GM12878 (cell line): ENCODE measurements around the gene PAX2. TPM values are rescaled to one million over a fixed set of nuclear protein-coding genes. Genes with fewer than 3 reads are reported as not detected.

ENCODE experiments used
- ATAC-seq: fragments of 200-7000 bp; cut with Tn5 transposase; 3 replicates; pipeline ENCODE4 v1.9.1; 2020; ENCODE audit warnings: mild to moderate bottlenecking, moderate library complexity
- BruUV-seq: library from RNA; stranded (reverse); fragments of 400-500 nt; replicated peaks from 2 replicates; lab custom pipeline; 2021; lab: Mats Ljungman, UMichigan
- CTCF ChIA-PET: fragments of 300-600 bp; sonication (Branson Sonifier 250); formaldehyde crosslinking; extraction: SDS; loops from one replicate; lab custom pipeline; 2021; ENCODE audit warnings: inconsistent platforms; lab: Yijun Ruan, JAX
- POLR2A ChIA-PET: fragments of 350-600 bp; formaldehyde crosslinking; extraction: SDS; loops from one replicate; lab custom pipeline; 2021; ENCODE audit warnings: inconsistent platforms; lab: Charles Lee
- RAD21 ChIA-PET: fragments of 300-600 bp; sonication (Branson Sonifier 250); formaldehyde crosslinking; loops from one replicate; lab custom pipeline; 2023; ENCODE audit warnings: antibody characterized with exemption; ENCODE audit not compliant: unreplicated experiment; lab: Charles Lee
- SMC1A ChIA-PET: fragments of 300-600 bp; sonication (Branson Sonifier 250); formaldehyde crosslinking; loops from one replicate; lab custom pipeline; 2023; ENCODE audit not compliant: unreplicated experiment, uncharacterized antibody; lab: Charles Lee
- DNase-seq: peaks from one replicate; pipeline ENCODE4 v3.0.0-alpha.2; 2011; ENCODE audit warnings: low read depth, low spot score
- FAIRE-seq: peaks from 3 replicates; lab custom pipeline; 2011; peaks lifted over from hg19 to GRCh38; lab: Jason Lieb, UNC
- H2AFZ ChIP-seq: 2 replicates; pipeline ENCODE4 v1.6.0; 2011; ENCODE audit warnings: low read depth, low read length, control low read depth; ENCODE audit not compliant: control insufficient read depth
- H3K27ac ChIP-seq: 2 replicates; pipeline ENCODE4 v1.5.1; 2011; ENCODE audit warnings: control low read depth; ENCODE audit not compliant: control insufficient read depth, insufficient read depth
- H3K27me3 ChIP-seq, 2 experiments: replicated peaks in 1 of 2; 2 replicates each; pipeline versions ENCODE4 v1.6.0 to v1.6.1; 2011; ENCODE audit warnings: low read length in 1 of 2; ENCODE audit not compliant: control insufficient read depth in 2 of 2, insufficient read depth in 2 of 2
- H3K36me3 ChIP-seq, 2 experiments: 2 replicates each; pipeline ENCODE4 v1.5.1; 2011; ENCODE audit warnings: low read length in 1 of 2; ENCODE audit not compliant: control insufficient read depth in 2 of 2, insufficient read depth in 2 of 2
- H3K4me1 ChIP-seq: 2 replicates; pipeline ENCODE4 v1.6.1; 2011; ENCODE audit warnings: mild to moderate bottlenecking, low read length, moderate library complexity, mixed read lengths; ENCODE audit not compliant: control insufficient read depth, insufficient read depth
- H3K4me2 ChIP-seq: 2 replicates; pipeline ENCODE4 v1.6.0; 2011; ENCODE audit warnings: control low read depth; ENCODE audit not compliant: control insufficient read depth, insufficient read depth
- H3K4me3 ChIP-seq: fragments of 200-600 bp; sonication (generic); 2 replicates; pipeline ENCODE4 v1.5.1; 2016
- H3K79me2 ChIP-seq: 2 replicates; pipeline ENCODE4 v1.6.0; 2011; ENCODE audit warnings: low read length; ENCODE audit not compliant: control insufficient read depth, insufficient read depth
- H3K9ac ChIP-seq: 2 replicates; pipeline ENCODE4 v1.8.0; 2011; ENCODE audit warnings: low read length, control low read depth, mixed read lengths; ENCODE audit not compliant: control insufficient read depth, insufficient read depth
- H3K9me3 ChIP-seq: replicated peaks from 3 replicates; pipeline ENCODE4 v1.5.1; 2011; ENCODE audit warnings: mild to moderate bottlenecking, low read length; ENCODE audit not compliant: control insufficient read depth, insufficient read depth
- H4K20me1 ChIP-seq: 2 replicates; pipeline ENCODE4 v1.6.0; 2011; ENCODE audit not compliant: control insufficient read depth, insufficient read depth
- ATF3 ChIP-seq: IDR thresholded peaks from 2 replicates; pipeline ENCODE4 v1.6.1; 2011; ENCODE audit warnings: low read depth, mild to moderate bottlenecking, low read length, moderate library complexity, borderline replicate concordance; ENCODE audit errors: extremely low read depth
- CTCF ChIP-seq, 3 experiments: IDR thresholded peaks in 2 of 3; conservative IDR thresholded peaks in 1 of 3; 2 replicates each; pipeline ENCODE4 v1.5.1; 2011; ENCODE audit warnings: low read depth in 3 of 3, low read length in 3 of 3, mild to moderate bottlenecking in 3 of 3, control low read depth in 2 of 3, moderate library complexity in 2 of 3, inconsistent platforms in 1 of 3, mixed read lengths in 1 of 3; ENCODE audit not compliant: control insufficient read depth in 2 of 3, insufficient read depth in 1 of 3; ENCODE audit errors: extremely low read depth in 1 of 3
- EP300 ChIP-seq, 2 experiments: fragments of 150-350 bp in 1 of 2; IDR thresholded peaks; 2 replicates each; pipeline ENCODE4 v1.6.1; 2011 to 2012; ENCODE audit warnings: low read depth in 2 of 2, low read length in 2 of 2, borderline replicate concordance in 1 of 2, improper control_type of control experiment in 1 of 2, inconsistent platforms in 1 of 2; ENCODE audit not compliant: control insufficient read depth in 1 of 2
- HSF1 ChIP-seq: fragments of 150-350 bp; IDR thresholded peaks from 2 replicates; pipeline ENCODE4 v1.6.1; 2014; ENCODE audit warnings: mild to moderate bottlenecking, low read depth, low read length
- MYC ChIP-seq: IDR thresholded peaks from 2 replicates; pipeline ENCODE4 v1.6.1; 2011; ENCODE audit warnings: mild to moderate bottlenecking, low read length, moderate library complexity, inconsistent platforms; ENCODE audit not compliant: insufficient read depth, insufficient replicate concordance, insufficient read length, severe bottlenecking
- NKRF ChIP-seq: fragments of 450-650 bp; conservative IDR thresholded peaks from 2 replicates; pipeline ENCODE4 v1.6.1; 2017; ENCODE audit warnings: mild to moderate bottlenecking, moderate library complexity
- SMAD1 ChIP-seq: fragments of 450-650 bp; IDR thresholded peaks from 2 replicates; pipeline ENCODE4 v1.6.1; 2018; ENCODE audit warnings: mild to moderate bottlenecking, low read depth; ENCODE audit not compliant: partially characterized antibody
- SUZ12 ChIP-seq: fragments of 200-600 bp; sonication (generic); IDR thresholded peaks from one replicate; pipeline ENCODE4 v1.6.1; 2018; ENCODE audit warnings: antibody characterized with exemption, mild to moderate bottlenecking; ENCODE audit not compliant: unreplicated experiment
- TAF1 ChIP-seq: IDR thresholded peaks from 2 replicates; pipeline ENCODE4 v1.6.1; 2011; ENCODE audit warnings: mild to moderate bottlenecking, low read depth, low read length, borderline replicate concordance
- TCF3 ChIP-seq: IDR thresholded peaks from 2 replicates; pipeline ENCODE4 v1.6.1; 2012; ENCODE audit warnings: low read depth, mild to moderate bottlenecking, low read length, borderline replicate concordance; ENCODE audit not compliant: insufficient read depth
- ZNF207 ChIP-seq: fragments of 450-650 bp; IDR thresholded peaks from 2 replicates; pipeline ENCODE4 v1.6.1; 2014; ENCODE audit warnings: antibody characterized with exemption, mild to moderate bottlenecking, borderline replicate concordance
- ZZZ3 ChIP-seq: IDR thresholded peaks from 2 replicates; pipeline ENCODE4 v1.6.1; 2011; ENCODE audit warnings: low read depth; ENCODE audit not compliant: control insufficient read depth, insufficient read length
- WGBS: methylation state at CpG from one replicate; pipeline ENCODE4 v1.1.6; 2016; ENCODE audit warnings: low lambda C conversion rate; ENCODE audit not compliant: insufficient replicate concordance, insufficient coverage; ENCODE audit errors: missing lambda C conversion rate; 5-methylcytosine and 5-hydroxymethylcytosine counted together
- in situ Hi-C: fragments of 300-500 bp; cut with MboI; formaldehyde crosslinking; loops from 9 replicates; pipeline ENCODE4 v1.14.3; 2018; ENCODE audit warnings: mixed read lengths
- intact Hi-C: fragments of 100-400 bp; cut with micrococcal nuclease; formaldehyde crosslinking; loops from one replicate; pipeline ENCODE4 v1.14.2; 2022; ENCODE audit not compliant: unreplicated experiment
- polyA plus RNA-seq, 11 experiments: library from polyadenylated mRNA; depleted of rRNA in 4 of 11; unstranded in 6 of 11; stranded (reverse) in 5 of 11; fragments of >200 nt; fragmentation: Nextera tagmentation in 4 of 11; fragmentation: Illumina TruSeq in 1 of 11; extraction: Ambion mirVana in 4 of 11; extraction: Trizol in 1 of 11; gene quantifications; 1 replicate in 1 of 11; 2 replicates in 10 of 11; pipeline versions ENCODE4 v1.2.1 to v1.2.3, GENCODE V29; 2011 to 2016; ENCODE audit warnings: inconsistent platforms in 2 of 11, missing spikeins in 2 of 11, low read depth in 1 of 11
- total RNA-seq, 4 experiments: library from RNA; depleted of rRNA in 3 of 4; stranded (reverse); fragments of >200 nt in 3 of 4; fragmentation: Illumina TruSeq in 1 of 4; extraction: Trizol in 1 of 4; gene quantifications; 2 replicates each; pipeline versions ENCODE4 v1.2.1 to v1.2.3, GENCODE V29; 2013 to 2021

Gene PAX2
- total and polyA plus RNA-seq, 10 of the 15 experiments (the other 5 are each of a cell fraction or from before 2014, with no cell fraction given) = not detected

- TF ChIP-seq HSF1 = no peak
- TF ChIP-seq ATF3 = no peak
- TF ChIP-seq CTCF (IDR thresholded peaks at IDR 0.05 in 2 of 3, conservative IDR thresholded peaks at IDR 0.05 in 1 of 3; ENCODE audit: control insufficient read depth in 2 of 3, extremely low read depth in 1 of 3, insufficient read depth in 1 of 3, low read depth in 3 of 3, low read length in 3 of 3) = no peak
- TF ChIP-seq MYC = no peak
- TF ChIP-seq SMAD1 = no peak
- TF ChIP-seq EP300 (IDR thresholded peaks at IDR 0.05; ENCODE audit: borderline replicate concordance in 1 of 2, control insufficient read depth in 1 of 2, low read depth in 2 of 2, low read length in 2 of 2) = no peak
Observed at GRCh38 chr10:100819424-100819823, 74.0 kb downstream of the PAX2 start (continued).

- peaks cover 5 to 21% of the 10 kb centered on the region in 2 experiments for H3K27me3 ChIP-seq
- ChIA-PET POLR2A (no interaction called here), RAD21 (no interaction called here), CTCF (no interaction called here), SMC1A (no interaction called here)
- H3K4me2 ChIP-seq = no peak overlapping the region
- H3K27ac ChIP-seq = no peak overlapping the region
- DNase-seq (no peak), ATAC-seq (no peak), FAIRE-seq (no peak)
- no peak overlapping the region for H2AFZ ChIP-seq
- 10% methylated on average over 3 of the region's 3 CpGs for WGBS
- H3K4me3 ChIP-seq = no peak overlapping the region
- H4K20me1 ChIP-seq = no peaks in the 10 kb centered on the region; the same call in 1 of the 2 replicates
- H3K79me2 ChIP-seq = no peaks in the 10 kb centered on the region
- no peak overlapping the region for H3K9ac ChIP-seq
- intact Hi-C loops = no loop called here
- H3K9me3 ChIP-seq = no peaks in the 10 kb centered on the region
- BruUV-seq = no TSS peak
- peaks cover 4% of the 10 kb centered on the region; the same call in 1 of the 2 replicates for H3K4me1 ChIP-seq
- no peaks in the 10 kb centered on the region for H3K36me3 ChIP-seq
- in situ Hi-C loops = no loop called here
- no peak for TF ChIP-seq ZNF207
- TF ChIP-seq ZZZ3 = no peak
- no peak for TF ChIP-seq TCF3
- TF ChIP-seq SUZ12 = no peak
- no peak for TF ChIP-seq TAF1
- TF ChIP-seq NKRF = no peak
Observed at GRCh38 chr10:100823194-100823593, 77.8 kb downstream of the PAX2 start.
